Naive thymus-derived CD4-positive, alpha-beta T cell (primary cell): ENCODE measurements around the gene ELL3. TPM values are rescaled to one million over a fixed set of nuclear protein-coding genes. Genes with fewer than 3 reads are reported as not detected.
"Not testable (repeated sequence)": the region's sequence is repeated elsewhere in the genome, so short reads cannot be mapped to it uniquely, and the experiment has no call there.

ENCODE experiments used
- ATAC-seq: fragments of 150-1000 bp; cut with Tn5 transposase; 2 replicates; pipeline ENCODE4 v1.10.0; 2021; ENCODE audit warnings: mild to moderate bottlenecking, moderate library complexity
- CTCF ChIA-PET: fragments of 350-600 bp; sonication (Branson Sonifier 250); formaldehyde crosslinking; loops from one replicate; lab custom pipeline; 2021; ENCODE audit warnings: antibody characterized with exemption; lab: Charles Lee
- POLR2A ChIA-PET: fragments of 350-600 bp; sonication (Branson Sonifier 250); formaldehyde crosslinking; loops from one replicate; lab custom pipeline; 2021; ENCODE audit warnings: antibody characterized with exemption, inconsistent platforms; lab: Charles Lee
- DNase-seq, 9 donors: peaks; one replicate each; pipeline versions ENCODE4 v3.0.0 to v3.0.0-alpha.2; 2020 to 2022; ENCODE audit warnings: mixed read lengths in 1 of 9
- H3K27ac ChIP-seq: one replicate; pipeline ENCODE4 v1.7.0; 2013; ENCODE audit warnings: mild to moderate bottlenecking, low read depth, low read length, moderate library complexity
- H3K27me3 ChIP-seq, 2 donors: one replicate each; pipeline ENCODE4 v1.7.0; 2013; ENCODE audit warnings: low read length in 2 of 2, mild to moderate bottlenecking in 2 of 2, moderate library complexity in 2 of 2; ENCODE audit not compliant: control insufficient read depth in 2 of 2, insufficient read depth in 2 of 2
- H3K36me3 ChIP-seq, 3 experiments: 1 replicate in 2 of 3; 2 replicates in 1 of 3; pipeline ENCODE4 v1.7.0; 2013; ENCODE audit warnings: low read length in 3 of 3, mild to moderate bottlenecking in 3 of 3, moderate library complexity in 1 of 3; ENCODE audit not compliant: insufficient read depth in 3 of 3, control insufficient read depth in 2 of 3
- H3K4me1 ChIP-seq, 2 donors: one replicate each; pipeline ENCODE4 v1.7.0; 2013; ENCODE audit warnings: low read length in 2 of 2, mild to moderate bottlenecking in 2 of 2, moderate library complexity in 1 of 2; ENCODE audit not compliant: control insufficient read depth in 2 of 2, insufficient read depth in 2 of 2
- H3K4me3 ChIP-seq: 2 replicates; pipeline ENCODE4 v1.7.0; 2013; ENCODE audit warnings: mild to moderate bottlenecking, low read length
- H3K9me3 ChIP-seq, 3 experiments: 1 replicate in 2 of 3; 2 replicates in 1 of 3; pipeline ENCODE4 v1.7.0; 2013; ENCODE audit warnings: low read length in 3 of 3; ENCODE audit not compliant: control insufficient read depth in 2 of 3
- H3K27ac Mint-ChIP-seq, 9 donors: one replicate each; pipeline ENCODE4 v1.8.0; 2020 to 2022; ENCODE audit warnings: mixed read lengths in 9 of 9, mild to moderate bottlenecking in 8 of 9, moderate library complexity in 5 of 9, inconsistent platforms in 2 of 9
- H3K27me3 Mint-ChIP-seq, 5 donors: one replicate each; pipeline ENCODE4 v1.8.0; 2021 to 2022; ENCODE audit warnings: mixed read lengths in 5 of 5, mild to moderate bottlenecking in 1 of 5
- H3K36me3 Mint-ChIP-seq, 5 donors: one replicate each; pipeline ENCODE4 v1.8.0; 2020 to 2022; ENCODE audit warnings: mixed read lengths in 5 of 5, mild to moderate bottlenecking in 3 of 5, inconsistent platforms in 1 of 5
- H3K4me1 Mint-ChIP-seq, 7 donors: one replicate each; pipeline ENCODE4 v1.8.0; 2020 to 2022; ENCODE audit warnings: mixed read lengths in 7 of 7, mild to moderate bottlenecking in 3 of 7, inconsistent platforms in 1 of 7
- H3K4me3 Mint-ChIP-seq, 10 donors: one replicate each; pipeline ENCODE4 v1.8.0; 2020 to 2022; ENCODE audit warnings: mild to moderate bottlenecking in 10 of 10, mixed read lengths in 10 of 10, moderate library complexity in 6 of 10, inconsistent platforms in 2 of 10
- H3K9me3 Mint-ChIP-seq, 11 donors: one replicate each; pipeline ENCODE4 v1.8.0; 2020 to 2022; ENCODE audit warnings: mixed read lengths in 11 of 11, mild to moderate bottlenecking in 4 of 11, inconsistent platforms in 1 of 11, moderate library complexity in 1 of 11
- intact Hi-C, 2 donors: fragments of 100-400 bp; cut with micrococcal nuclease; formaldehyde crosslinking; loops; one replicate each; pipeline ENCODE4 v1.15.1; 2023
- microRNA-seq: library from miRNA; unstranded; fragments of <30 nt; microRNA quantifications from one replicate; pipeline ENCODE4 v1.2.0, GENCODE V29; 2022; ENCODE audit warnings: borderline microRNAs expressed
- polyA plus RNA-seq, 2 donors: library from polyadenylated mRNA; unstranded; fragments of 300-500 nt; fragmentation: Illumina TruSeq; gene quantifications; one replicate each; pipeline ENCODE4 v1.2.3, GENCODE V29; 2021
- total RNA-seq, 6 experiments: library from RNA in 5 of 6; stranded (reverse) in 5 of 6; gene quantifications; 1 replicate in 5 of 6; 2 replicates in 1 of 6; pipeline ENCODE4 v1.2.3 and lab custom pipeline; 2021 to 2026

The ELL3 gene
- total and polyA plus RNA-seq, 7 experiments from 2014 or later = 1.8 to 4.9 (median 2.0) TPM

DNA sequence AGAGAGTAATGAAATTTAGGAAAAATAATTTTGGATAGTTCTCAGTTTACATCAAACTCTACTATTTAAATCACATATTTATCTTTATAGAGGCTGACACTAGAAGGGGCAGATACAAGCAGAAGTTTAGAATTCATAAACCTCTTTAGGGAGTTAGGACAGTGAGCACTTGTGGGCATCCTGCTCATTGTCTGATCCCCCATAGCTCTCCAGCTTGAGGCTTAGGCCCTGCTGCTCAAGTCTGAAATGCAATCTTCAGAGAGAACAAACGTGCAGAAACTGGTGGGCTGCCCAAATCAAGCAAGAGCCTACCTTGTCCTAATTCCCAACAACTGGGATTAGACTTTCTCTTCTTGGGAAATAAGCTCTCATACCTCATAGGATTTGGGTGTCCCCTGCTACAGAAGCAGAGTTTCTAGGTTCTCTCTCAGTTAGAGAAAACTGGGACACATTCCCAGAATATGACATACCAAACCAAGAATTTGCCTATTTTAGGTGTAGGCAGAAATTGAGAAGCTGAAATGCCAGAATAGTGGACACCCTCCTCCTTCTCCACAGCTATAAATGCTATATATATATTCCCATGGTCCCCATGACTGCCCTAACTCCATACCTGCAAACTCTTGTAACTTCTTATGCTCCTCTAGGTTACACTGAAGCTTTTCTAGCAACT is 48.6 kb downstream of the ELL3 start:
- H3K27ac ChIP-seq, H3K4me1 ChIP-seq, H3K4me1 Mint-ChIP-seq, POLR2A ChIA-PET, H3K4me3 Mint-ChIP-seq, ATAC-seq, CTCF ChIA-PET, DNase-seq, H3K9me3 ChIP-seq, H3K9me3 Mint-ChIP-seq, H3K27me3 ChIP-seq, H3K4me3 ChIP-seq, intact Hi-C loops, H3K36me3 ChIP-seq, H3K27ac Mint-ChIP-seq: not testable (repeated sequence)
- H3K36me3 Mint-ChIP-seq = peaks cover 0 to 13% (median 4%) of the 10 kb centered on the region in 5 donors
- peaks cover 0 to 13% (median 4%) of the 10 kb centered on the region in 5 donors for H3K27me3 Mint-ChIP-seq

DNA sequence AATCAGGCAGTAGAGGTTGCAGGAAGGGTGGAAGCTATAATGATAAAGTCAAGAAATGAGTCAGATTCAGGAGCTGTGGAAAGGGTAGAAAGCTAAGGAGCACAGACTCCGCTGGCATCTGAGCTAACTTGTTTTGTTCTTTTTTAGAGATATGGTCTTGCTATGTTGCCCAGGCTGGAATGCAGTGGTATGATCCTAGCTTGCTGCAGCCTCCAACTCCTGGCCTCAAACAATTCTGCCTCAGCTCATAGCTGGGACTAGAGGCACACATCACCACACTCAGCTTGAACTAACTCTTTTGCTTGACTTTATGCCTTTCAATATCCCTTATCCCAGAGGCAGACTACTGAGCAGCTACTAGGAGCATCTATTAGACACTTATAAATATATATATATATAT is 50.5 kb downstream of the ELL3 start:
- H3K27ac ChIP-seq, H3K4me1 ChIP-seq, H3K9me3 Mint-ChIP-seq, H3K4me3 ChIP-seq, H3K36me3 ChIP-seq, H3K27me3 ChIP-seq, CTCF ChIA-PET, DNase-seq, H3K27me3 Mint-ChIP-seq, ATAC-seq, H3K36me3 Mint-ChIP-seq, H3K9me3 ChIP-seq, POLR2A ChIA-PET, H3K27ac Mint-ChIP-seq, intact Hi-C loops, H3K4me3 Mint-ChIP-seq, H3K4me1 Mint-ChIP-seq: not testable (repeated sequence)

DNA sequence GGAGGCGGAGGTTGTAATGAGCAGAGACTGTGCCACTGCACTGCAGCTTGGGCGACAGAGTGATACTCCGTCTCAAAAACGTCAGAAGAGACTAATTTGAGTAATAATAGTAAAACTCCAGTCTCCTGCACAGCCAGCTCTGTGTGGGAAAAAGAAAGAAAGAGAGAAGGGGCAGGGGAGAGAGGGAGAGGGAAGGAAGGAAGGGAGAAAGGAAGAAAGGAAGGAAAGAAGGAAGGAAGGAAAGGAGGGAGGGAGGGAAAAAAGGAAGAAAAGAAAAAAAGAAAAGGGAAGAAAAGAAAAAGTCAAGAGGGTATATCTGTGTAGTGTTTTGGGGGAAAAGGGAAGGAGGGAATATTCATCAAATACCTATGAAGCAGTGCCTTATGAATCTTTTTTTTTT is 53.6 kb downstream of the ELL3 start:
- H3K9me3 Mint-ChIP-seq = no peaks in the 10 kb centered on the region
- Histone ChIP-seq H3K4me3 (no peak overlapping the region), H3K27ac (no peak overlapping the region), H3K27me3 (no peaks in the 10 kb centered on the region), H3K4me1 (no peaks in the 10 kb centered on the region), H3K9me3 (no peaks in the 10 kb centered on the region), H3K36me3 (no peaks in the 10 kb centered on the region)
- ChIA-PET POLR2A (no interaction called here), CTCF (no interaction called here)
- H3K36me3 Mint-ChIP-seq = no peaks in the 10 kb centered on the region
- H3K4me3 Mint-ChIP-seq = no peak overlapping the region
- no peak for ATAC-seq
- no peak for DNase-seq
- H3K27ac Mint-ChIP-seq = no peak overlapping the region
- peaks cover 3 to 17% (median 5%) of the 10 kb centered on the region in 5 donors for H3K27me3 Mint-ChIP-seq
- intact Hi-C loops = no loop called here
- no peaks in the 10 kb centered on the region for H3K4me1 Mint-ChIP-seq

Small RNA genes within 50 kb of the gene (microRNA-seq; reads per million reads assigned to microRNA genes)
- not detected for gene MIR1282

Other genes with a start within 250 kb of the ELL3 start
- 10 to 100 TPM; 30.9 to 66.0 (median 47.5) TPM for gene PPIP5K1, start 186.8 kb downstream of the ELL3 start, total RNA-seq
- gene PPIP5K1, start 186.8 kb downstream of the ELL3 start, polyA plus RNA-seq = 1 to 10 TPM; 6.1 to 6.2 TPM
- gene CKMT1B, start 182.9 kb downstream of the ELL3 start, total RNA-seq = not detected
- gene CKMT1B, start 182.9 kb downstream of the ELL3 start, polyA plus RNA-seq = not detected
- gene STRC, start 158.2 kb downstream of the ELL3 start, total RNA-seq = 1 to 10 TPM in 3 of 5 experiments, under 1 TPM in 2; 0.56 to 3.9 (median 2.0) TPM
- gene STRC, start 158.2 kb downstream of the ELL3 start, polyA plus RNA-seq = not detected
- 10 to 100 TPM in 3 of 5 experiments, 1 to 10 TPM in 2; 6.9 to 14.4 (median 12.2) TPM for gene CATSPER2, start 128.1 kb downstream of the ELL3 start, total RNA-seq
- gene CATSPER2, start 128.1 kb downstream of the ELL3 start, polyA plus RNA-seq = under 1 TPM; 0.61 to 0.99 TPM
- gene CKMT1A, start 83.1 kb downstream of the ELL3 start, total RNA-seq = not detected
- not detected for gene CKMT1A, start 83.1 kb downstream of the ELL3 start, polyA plus RNA-seq
- 100 to 1,000 TPM; 127 to 397 (median 183) TPM for gene PDIA3, start 30.5 kb downstream of the ELL3 start, total RNA-seq
- gene PDIA3, start 30.5 kb downstream of the ELL3 start, polyA plus RNA-seq = 100 to 1,000 TPM; 256 to 301 TPM
- gene SERF2, start 15.4 kb upstream of the ELL3 start, total RNA-seq = 100 to 1,000 TPM; 358 to 676 (median 553) TPM
- 1,000 to 10,000 TPM; 1,664 to 2,070 TPM for gene SERF2, start 15.4 kb upstream of the ELL3 start, polyA plus RNA-seq
- under 1 TPM in 4 of 5 experiments, not detected in 1; 0.13 to 0.57 (median 0.33) TPM for gene SERINC4, start 23.3 kb upstream of the ELL3 start, total RNA-seq
- gene SERINC4, start 23.3 kb upstream of the ELL3 start, polyA plus RNA-seq = 1 to 10 TPM; 3.1 to 8.8 TPM
- 10 to 100 TPM; 16.9 to 32.1 (median 27.0) TPM for gene HYPK, start 23.6 kb upstream of the ELL3 start, total RNA-seq
- gene HYPK, start 23.6 kb upstream of the ELL3 start, polyA plus RNA-seq = 10 to 100 TPM in 1 of 2 donors, 1 to 10 TPM in 1; 7.5 to 28.2 TPM
- gene MFAP1, start 47.7 kb upstream of the ELL3 start, total RNA-seq = 10 to 100 TPM in 4 of 5 experiments, 1 to 10 TPM in 1; 8.5 to 37.3 (median 21.8) TPM
- gene MFAP1, start 47.7 kb upstream of the ELL3 start, polyA plus RNA-seq = 10 to 100 TPM in 1 of 2 donors, 1 to 10 TPM in 1; 8.1 to 22.4 TPM
- 10 to 100 TPM in 3 of 5 experiments, 1 to 10 TPM in 2; 6.6 to 62.1 (median 12.4) TPM for gene WDR76, start 50.0 kb upstream of the ELL3 start, total RNA-seq
- 1 to 10 TPM; 7.7 to 8.5 TPM for gene WDR76, start 50.0 kb upstream of the ELL3 start, polyA plus RNA-seq